GM21367 (cell line): ENCODE measurements around the gene ERCC4.
"Not testable (repeated sequence)": the region's sequence is repeated elsewhere in the genome, so short reads cannot be mapped to it uniquely, and the experiment has no call there.

Experiments used
- ATAC-seq: cut with Tn5 transposase; IDR thresholded peaks from one replicate; pipeline ENCODE4 v1.9.1; 2021; ENCODE audit not compliant: unreplicated experiment

The ERCC4 gene

GRCh38 chr16:13919683-13920509, at the start of gene ERCC4:
Gene ERCC4, plus strand, starts transcription at chr16:13920154. Its CDS starts 12 bp downstream, at chr16:13920166.
- peak; percentile 97 for ATAC-seq

GRCh38 chr16:13873835-13874438, 46.0 kb upstream of the ERCC4 start:
- no peak for ATAC-seq

- ATAC-seq = no peak
Measured at GRCh38 chr16:13875614-13876284, 44.2 kb upstream of the ERCC4 start.

- no peak for ATAC-seq
Measured at GRCh38 chr16:13883276-13883675, 36.7 kb upstream of the ERCC4 start.

- ATAC-seq = no peak
Measured at GRCh38 chr16:13883881-13884280, 36.1 kb upstream of the ERCC4 start.

- ATAC-seq = no peak
Measured at GRCh38 chr16:13885700-13886099, 34.3 kb upstream of the ERCC4 start.

- ATAC-seq = no peak
Measured at GRCh38 chr16:13886608-13887007, 33.3 kb upstream of the ERCC4 start.

- not testable (repeated sequence) for ATAC-seq
Measured at GRCh38 chr16:13889323-13889722, 30.6 kb upstream of the ERCC4 start.

- ATAC-seq = no peak
Measured at GRCh38 chr16:13892301-13892700, 27.7 kb upstream of the ERCC4 start.

GRCh38 chr16:13895516-13895915, 24.4 kb upstream of the ERCC4 start:
- ATAC-seq = no peak

- no peak for ATAC-seq
Measured at GRCh38 chr16:13896543-13897182, 23.3 kb upstream of the ERCC4 start.

GRCh38 chr16:13897806-13898205, 22.1 kb upstream of the ERCC4 start:
- no peak for ATAC-seq

GRCh38 chr16:13898233-13898632, 21.7 kb upstream of the ERCC4 start:
- ATAC-seq = no peak

GRCh38 chr16:13902052-13902451, 17.9 kb upstream of the ERCC4 start:
- no peak for ATAC-seq

GRCh38 chr16:13902677-13903076, 17.3 kb upstream of the ERCC4 start:
- ATAC-seq = no peak

- ATAC-seq = no peak
Measured at GRCh38 chr16:13904179-13904691, 15.7 kb upstream of the ERCC4 start.

- ATAC-seq = not testable (repeated sequence)
Measured at GRCh38 chr16:13904822-13905221, 15.1 kb upstream of the ERCC4 start.

- ATAC-seq = no peak
Measured at GRCh38 chr16:13906168-13907089, 13.5 kb upstream of the ERCC4 start.

- ATAC-seq = no peak
Measured at GRCh38 chr16:13907431-13907830, 12.5 kb upstream of the ERCC4 start.

- ATAC-seq = no peak
Measured at GRCh38 chr16:13909069-13909468, 10.9 kb upstream of the ERCC4 start.
